Omental fat pad (tissue), 4 donors: Measurements from ENCODE around the gene JMJD6. TPM values are rescaled to one million over a fixed set of nuclear protein-coding genes. Genes with fewer than 3 reads are reported as not detected.
"Not testable (repeated sequence)": the region's sequence is repeated elsewhere in the genome, so short reads cannot be mapped to it uniquely, and the experiment has no call there.

Experiments
- ATAC-seq: fragments of 150-250 bp; one replicate; pipeline ENCODE4 v1.9.1; 2016; ENCODE audit warnings: mild to moderate bottlenecking, moderate library complexity; ENCODE audit not compliant: low FRiP score
- DNase-seq: peaks from one replicate; pipeline ENCODE4 v3.0.0-alpha.2; 2019; ENCODE audit warnings: low spot score
- total RNA-seq, 4 donors: library from RNA; depleted of rRNA; stranded (reverse); fragments of >200 nt; gene quantifications; one replicate each; pipeline ENCODE4 v1.1.0, GENCODE V29; 2016
- TF ChIP-seq, protein P1 (sequence below), 3 donors: fragments of 450-650 bp; IDR thresholded peaks; one replicate each; pipeline ENCODE4 v1.5.1; 2016 to 2017; ENCODE audit warnings: antibody characterized with exemption in 3 of 3, mild to moderate bottlenecking in 3 of 3, moderate library complexity in 2 of 3

Gene JMJD6
- total RNA-seq, 4 donors from 2014 or later, result 17.7 to 40.4 (median 30.4) TPM

DNA sequence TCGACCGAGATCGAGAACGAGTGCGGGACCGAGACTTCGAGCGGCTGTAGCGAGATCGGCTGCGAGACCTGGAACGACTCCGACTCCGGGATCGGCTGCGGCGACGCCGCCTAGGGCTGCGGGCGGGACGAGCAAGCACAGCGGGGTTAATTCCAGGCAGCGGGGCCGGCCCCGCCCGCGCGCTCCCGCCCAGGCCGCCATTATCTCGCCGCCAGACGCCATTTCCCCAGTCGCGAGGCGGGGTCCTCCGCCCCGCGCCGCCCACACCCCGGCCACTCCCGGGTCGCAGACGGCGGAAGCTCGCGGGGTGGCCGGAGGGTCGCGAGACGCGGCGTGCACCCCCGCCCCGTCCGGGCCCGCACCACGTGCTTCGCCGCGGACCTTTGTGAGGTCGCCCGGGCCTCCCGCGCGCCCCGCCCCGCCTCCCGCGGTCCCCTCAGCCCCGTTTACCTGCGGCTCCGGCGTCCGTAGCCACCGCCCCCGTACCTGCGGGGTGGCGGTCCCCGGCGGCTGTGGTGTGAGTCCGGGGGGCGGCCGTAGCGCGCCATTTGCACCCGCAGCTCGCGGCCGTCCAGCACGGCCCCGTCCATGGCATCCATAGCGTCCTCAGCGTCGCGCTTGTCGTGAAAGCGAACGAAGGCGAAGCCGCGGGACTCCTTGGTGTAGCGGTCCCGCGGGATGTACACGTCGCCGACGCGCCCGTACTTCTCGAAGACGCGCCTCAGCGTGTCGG is 10.1 kb upstream of the JMJD6 start:
- TF ChIP-seq, protein P1, sequence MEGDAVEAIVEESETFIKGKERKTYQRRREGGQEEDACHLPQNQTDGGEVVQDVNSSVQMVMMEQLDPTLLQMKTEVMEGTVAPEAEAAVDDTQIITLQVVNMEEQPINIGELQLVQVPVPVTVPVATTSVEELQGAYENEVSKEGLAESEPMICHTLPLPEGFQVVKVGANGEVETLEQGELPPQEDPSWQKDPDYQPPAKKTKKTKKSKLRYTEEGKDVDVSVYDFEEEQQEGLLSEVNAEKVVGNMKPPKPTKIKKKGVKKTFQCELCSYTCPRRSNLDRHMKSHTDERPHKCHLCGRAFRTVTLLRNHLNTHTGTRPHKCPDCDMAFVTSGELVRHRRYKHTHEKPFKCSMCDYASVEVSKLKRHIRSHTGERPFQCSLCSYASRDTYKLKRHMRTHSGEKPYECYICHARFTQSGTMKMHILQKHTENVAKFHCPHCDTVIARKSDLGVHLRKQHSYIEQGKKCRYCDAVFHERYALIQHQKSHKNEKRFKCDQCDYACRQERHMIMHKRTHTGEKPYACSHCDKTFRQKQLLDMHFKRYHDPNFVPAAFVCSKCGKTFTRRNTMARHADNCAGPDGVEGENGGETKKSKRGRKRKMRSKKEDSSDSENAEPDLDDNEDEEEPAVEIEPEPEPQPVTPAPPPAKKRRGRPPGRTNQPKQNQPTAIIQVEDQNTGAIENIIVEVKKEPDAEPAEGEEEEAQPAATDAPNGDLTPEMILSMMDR (IDR thresholded peaks at IDR 0.05), result no peak
- ATAC-seq (peak; percentile 12), DNase-seq (no peak)

DNA sequence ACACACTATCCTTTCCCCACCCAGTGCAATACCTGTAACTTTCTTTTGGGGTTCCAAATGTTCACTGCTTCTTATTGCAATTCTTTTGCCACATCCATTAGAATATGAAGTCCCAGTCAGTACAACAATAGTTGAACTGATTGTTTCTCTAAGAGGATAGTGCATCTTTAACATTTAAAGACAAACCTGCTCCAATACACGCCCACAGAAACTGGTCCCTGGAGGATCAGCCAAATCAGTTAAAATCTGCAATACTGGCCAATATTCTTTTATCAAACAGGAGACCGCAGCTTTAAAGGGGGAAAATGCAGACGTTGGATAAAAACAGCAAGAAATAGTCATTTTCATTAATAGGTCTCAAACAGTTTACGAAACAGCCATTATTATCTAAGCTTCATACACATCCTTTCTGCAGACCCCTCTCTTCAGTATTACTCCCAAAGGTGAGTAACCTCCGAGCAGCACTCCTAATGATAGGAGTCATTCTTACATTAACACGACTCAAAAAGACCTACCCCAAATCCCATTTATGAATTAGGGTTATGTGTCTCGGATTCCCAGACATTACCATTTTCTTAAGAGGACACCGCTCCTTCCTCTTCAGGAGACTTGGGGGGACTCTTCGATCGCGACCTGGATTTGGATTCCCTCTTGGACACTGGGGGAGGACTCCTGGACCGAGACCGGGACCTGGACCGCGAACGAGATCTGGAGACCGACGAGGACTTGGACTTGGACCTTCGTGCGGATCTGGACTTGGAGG is 9.4 kb upstream of the JMJD6 start:
- TF ChIP-seq, protein P1 (IDR thresholded peaks at IDR 0.05), result no peak
- ATAC-seq, result no peak
- no peak for DNase-seq

DNA sequence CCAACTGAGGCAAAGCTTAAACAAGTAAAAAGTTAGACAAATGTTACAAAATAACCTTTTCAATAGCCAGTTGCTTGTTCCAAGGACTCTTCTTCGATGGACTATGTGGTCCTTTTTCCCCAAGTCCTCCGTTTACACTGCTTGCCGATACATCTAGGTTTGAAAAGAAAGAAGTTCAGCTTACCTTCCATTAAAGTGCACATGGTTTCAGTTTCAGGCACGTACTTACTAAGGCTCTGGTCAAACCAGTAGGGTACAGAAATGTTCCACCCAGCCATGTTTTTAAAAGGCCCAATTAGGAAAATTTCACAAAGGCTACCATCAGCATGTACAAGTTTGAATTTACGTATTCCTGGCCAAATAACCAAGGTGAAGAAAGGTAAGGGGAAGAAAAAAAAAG is 8.6 kb upstream of the JMJD6 start:
- TF ChIP-seq, protein P1 (IDR thresholded peaks at IDR 0.05), result no peak
- ATAC-seq (no peak), DNase-seq (no peak)

DNA sequence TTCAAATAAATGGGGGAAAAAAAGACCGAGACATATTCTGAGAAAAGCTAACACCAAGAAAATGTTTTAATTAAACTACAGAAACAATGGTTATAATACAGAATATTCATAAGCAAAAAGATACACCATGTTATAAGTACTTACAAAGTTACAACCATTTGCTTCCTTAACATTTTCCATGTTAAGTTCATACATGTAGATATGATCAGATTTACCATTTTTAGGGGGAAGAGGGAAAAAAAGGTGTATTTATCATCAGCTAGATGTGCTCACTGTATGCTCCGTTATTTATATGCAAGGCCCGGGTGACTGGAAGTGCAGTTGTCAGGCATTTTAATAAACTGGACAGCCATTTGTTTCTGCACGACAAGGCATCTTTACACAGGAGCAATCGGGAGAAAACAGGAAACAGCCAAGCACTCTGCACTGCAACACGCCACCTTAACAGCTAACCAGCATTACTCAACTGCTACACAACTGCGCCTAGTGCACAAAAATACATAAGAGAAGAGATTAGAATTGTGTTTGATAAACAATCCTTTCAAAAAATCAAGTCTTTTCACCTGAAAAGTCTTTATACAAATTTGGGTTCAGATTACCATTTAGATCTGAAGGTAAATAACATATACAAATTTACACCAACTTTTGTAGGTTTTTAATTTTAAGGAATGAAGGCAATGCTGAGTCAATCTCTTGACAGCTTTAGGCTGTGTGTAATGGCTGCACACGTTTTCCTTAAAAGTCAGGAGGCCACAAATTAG is 7.9 kb upstream of the JMJD6 start:
- TF ChIP-seq, protein P1 (IDR thresholded peaks at IDR 0.05), result no peak
- ATAC-seq, result no peak
- DNase-seq, result no peak

DNA sequence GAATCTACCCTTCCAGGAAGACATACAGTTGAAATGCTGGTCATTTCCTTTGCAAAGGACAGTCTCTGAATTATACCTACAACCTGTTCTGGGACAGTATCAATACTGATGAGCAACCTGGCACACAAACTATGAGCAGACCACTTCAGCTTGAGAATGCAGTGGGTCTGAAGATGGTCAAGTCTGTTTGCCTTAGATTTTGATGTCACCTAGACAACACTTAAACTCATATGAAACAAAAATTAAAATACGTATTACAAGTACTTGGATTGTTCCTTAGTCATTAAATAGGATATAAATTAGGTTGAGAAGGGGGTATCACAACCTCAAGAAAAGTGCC is 7.2 kb upstream of the JMJD6 start:
- no peak for ATAC-seq
- TF ChIP-seq, protein P1 (IDR thresholded peaks at IDR 0.05), result no peak
- DNase-seq, result no peak

DNA sequence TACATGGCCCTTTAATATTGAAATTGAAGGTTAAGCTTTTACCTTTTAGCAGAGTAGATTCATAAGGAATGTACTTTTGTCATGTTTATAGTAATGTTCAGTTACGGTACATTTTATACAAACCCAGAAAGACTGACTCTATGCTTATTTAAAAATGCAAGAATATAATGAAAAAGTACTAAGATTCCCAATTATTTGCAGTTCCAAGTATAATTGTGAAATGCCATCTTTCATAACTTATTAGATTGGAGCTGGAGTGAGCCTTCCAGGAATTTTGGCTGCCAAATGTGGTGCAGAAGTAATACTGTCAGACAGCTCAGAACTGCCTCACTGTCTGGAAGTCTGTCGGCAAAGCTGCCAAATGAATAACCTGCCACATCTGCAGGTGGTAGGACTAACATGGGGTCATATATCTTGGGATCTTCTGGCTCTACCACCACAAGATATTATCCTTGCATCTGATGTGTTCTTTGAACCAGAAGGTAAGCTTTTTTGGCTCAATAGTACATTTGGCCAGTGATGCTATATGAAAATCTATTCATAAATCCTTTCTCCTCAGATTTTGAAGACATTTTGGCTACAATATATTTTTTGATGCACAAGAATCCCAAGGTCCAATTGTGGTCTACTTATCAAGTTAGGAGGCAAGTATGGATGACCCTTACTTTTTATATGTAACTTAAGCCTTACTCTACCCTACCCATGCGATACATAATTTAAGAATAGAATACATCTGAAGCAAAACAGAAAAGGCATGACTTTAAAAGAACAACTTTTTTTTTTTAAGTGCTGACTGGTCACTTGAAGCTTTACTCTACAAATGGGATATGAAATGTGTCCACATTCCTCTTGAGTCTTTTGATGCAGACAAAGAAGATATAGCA is 6.6 kb upstream of the JMJD6 start:
- TF ChIP-seq, protein P1 (IDR thresholded peaks at IDR 0.05), result no peak
- no peak for ATAC-seq
- DNase-seq, result no peak

DNA sequence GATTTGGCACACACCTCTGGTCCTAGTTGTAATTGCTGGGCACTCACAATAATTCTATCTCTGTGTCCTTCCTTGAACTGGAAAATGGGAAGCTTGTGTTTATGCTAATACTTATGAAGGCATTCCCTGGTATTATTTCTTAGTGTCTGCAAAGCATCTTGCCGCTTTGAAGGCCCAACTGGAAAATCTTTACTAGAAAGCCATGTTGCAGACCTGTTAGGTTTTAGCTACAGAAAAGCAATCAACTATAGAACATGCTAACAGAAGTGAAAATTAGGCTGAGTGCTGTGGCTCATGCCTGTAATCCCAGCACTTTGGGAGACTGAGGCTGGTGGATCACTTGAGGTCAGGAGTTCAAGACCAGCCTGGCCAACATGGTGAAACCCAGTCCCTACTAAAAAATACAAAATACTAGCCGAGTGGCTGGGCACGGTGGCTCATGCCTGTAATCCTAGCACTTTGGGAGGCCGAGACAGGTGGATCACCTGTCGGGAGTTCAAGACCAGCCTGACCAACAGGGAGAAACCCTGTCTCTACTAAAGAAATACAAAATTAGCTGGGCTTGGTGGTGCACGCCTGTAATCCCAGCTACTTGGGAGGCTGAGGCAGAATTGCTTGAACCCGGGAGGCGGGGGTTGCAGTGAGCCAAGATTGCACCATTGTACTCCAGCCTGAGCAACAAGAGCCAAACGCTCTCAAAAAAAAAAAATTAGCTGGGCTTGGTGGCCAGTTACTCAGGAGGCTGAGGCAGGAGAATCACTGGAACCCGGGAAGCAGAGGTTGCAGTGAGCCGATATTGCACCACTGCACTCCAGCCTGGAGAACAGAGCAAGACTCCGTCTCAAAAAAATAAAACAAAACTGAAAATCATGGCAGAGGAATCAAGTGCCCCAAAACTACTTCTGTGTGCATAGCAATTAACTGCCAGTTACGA is 5.7 kb upstream of the JMJD6 start:
- not testable (repeated sequence) for ATAC-seq, DNase-seq
